HG03378 (cell line): Measurements from ENCODE around the gene CREB5.

ENCODE experiments used
- ATAC-seq: cut with Tn5 transposase; IDR thresholded peaks from one replicate; pipeline ENCODE4 v1.9.1; 2021; ENCODE audit warnings: mild to moderate bottlenecking, moderate library complexity; ENCODE audit not compliant: unreplicated experiment

Gene CREB5

DNA sequence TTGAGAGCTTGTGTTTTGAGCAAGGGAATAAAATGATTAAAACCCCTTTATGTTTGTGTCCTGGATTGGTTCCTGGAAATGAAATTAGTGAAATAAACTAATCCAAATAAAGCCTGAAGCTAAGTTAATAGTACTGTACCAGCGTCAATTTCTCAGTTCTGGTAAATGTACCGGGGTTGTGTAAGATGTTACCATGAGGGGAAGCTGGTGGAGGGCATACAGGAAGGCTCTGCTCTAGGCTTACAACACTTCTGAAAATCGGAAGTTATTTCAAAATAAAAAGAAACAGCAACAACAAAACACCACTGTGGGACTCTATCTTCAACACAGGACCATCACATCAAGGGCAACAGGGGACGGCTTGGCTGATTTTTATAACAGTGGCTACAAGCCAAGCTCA is 257.0 kb downstream of the CREB5 start:
- no peak for ATAC-seq

- no peak for ATAC-seq
These were observed 259.2 kb downstream of the CREB5 start for GRCh38 chr7:28671526-28671925.

- ATAC-seq, result no peak
These were observed 260.1 kb downstream of the CREB5 start for GRCh38 chr7:28672397-28672797.

- ATAC-seq, result no peak
These were observed 262.1 kb downstream of the CREB5 start for GRCh38 chr7:28674359-28674782.

DNA sequence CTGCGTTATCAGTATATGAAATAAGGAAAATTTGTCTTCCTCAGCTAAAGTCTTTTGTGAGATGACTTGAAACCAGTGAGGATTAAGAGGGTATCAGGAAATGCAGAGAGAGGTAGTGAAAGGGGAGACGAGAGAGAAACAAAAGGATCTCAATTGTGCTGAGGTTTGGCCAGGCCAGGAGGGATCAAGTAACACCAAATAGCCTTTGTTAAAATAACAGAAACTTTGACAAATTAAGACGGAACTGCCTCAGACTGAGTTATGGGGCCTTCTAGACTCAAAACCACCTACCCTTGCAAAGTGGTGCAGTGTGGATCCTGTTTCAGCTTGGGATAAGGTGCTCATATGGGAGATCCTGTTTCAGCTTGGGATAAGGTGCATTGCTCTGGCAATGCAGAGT is 263.1 kb downstream of the CREB5 start:
- no peak for ATAC-seq

DNA sequence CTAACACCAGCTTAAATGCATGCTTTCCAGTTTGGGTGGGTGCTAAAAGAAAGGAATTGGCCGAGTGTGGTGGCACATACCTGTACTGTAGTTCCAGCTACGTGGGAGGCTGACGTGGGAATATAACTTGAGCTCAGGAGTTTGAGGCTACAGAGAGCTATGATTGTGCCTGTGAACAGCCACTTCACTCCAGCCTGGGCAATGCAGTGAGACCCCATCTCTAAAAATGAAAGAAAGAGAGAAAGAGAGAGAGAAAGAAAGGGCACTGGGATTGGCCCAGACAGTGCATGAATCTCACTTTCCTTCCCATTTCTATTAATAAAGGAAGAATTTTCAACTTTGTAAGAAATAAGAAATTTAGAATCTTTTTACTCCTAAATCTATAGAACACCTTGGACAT is 265.4 kb downstream of the CREB5 start:
- ATAC-seq, result no peak

DNA sequence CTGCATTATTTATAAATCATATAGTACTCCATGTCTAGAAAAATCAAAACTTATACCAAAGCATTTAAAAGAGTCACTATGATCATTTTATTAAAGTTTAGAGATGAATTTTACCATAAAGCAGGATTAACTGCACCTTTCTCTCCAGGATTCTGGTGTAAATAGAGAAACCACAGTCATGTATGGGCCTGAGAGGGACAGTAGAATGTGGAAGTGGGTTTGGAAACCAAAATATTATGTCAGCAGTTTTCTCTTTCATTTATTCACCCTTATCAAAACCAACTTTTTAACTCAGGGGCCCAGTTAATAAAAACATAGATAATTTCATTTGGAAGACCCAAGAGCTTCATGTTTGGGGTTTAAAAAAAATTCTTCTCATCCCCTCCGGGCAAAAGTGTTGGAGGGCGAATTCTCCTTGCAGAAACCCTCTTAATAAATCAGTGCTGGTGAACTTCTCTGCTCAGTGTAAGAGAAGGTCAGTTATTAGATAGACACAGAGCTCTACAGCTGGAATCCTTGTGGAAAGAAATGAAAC is 266.2 kb downstream of the CREB5 start:
- no peak for ATAC-seq

DNA sequence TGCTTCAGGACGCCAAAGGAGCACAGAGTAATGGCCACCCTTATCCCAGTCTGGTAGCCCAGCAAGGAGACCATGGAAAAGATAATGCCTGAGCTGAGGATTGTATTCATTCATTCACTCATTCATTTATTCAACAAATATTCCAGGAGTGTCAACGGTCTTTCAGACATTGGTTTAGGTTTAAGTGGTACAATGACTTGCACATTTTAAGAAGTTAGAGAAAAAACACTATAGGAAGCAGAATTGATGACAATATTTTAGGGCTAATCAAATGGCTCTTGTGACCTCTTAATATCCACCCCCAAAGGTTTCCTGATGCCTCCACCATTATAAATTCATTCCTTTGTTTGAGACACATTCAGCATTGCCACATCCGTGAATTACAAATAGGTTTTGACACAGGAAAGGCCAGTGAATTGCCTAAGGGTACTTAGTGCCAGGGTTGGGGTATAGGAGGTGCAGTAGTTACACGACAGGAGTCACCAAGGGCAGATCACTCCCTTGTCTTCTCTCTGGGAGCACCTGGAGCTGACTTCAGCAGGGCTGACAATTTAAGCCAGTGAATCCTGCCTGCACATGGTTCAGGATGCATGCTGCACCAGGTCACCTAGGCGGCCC is 269.5 kb downstream of the CREB5 start:
- ATAC-seq, result no peak

- no peak for ATAC-seq
These were observed 270.5 kb downstream of the CREB5 start for GRCh38 chr7:28682801-28683200.

DNA sequence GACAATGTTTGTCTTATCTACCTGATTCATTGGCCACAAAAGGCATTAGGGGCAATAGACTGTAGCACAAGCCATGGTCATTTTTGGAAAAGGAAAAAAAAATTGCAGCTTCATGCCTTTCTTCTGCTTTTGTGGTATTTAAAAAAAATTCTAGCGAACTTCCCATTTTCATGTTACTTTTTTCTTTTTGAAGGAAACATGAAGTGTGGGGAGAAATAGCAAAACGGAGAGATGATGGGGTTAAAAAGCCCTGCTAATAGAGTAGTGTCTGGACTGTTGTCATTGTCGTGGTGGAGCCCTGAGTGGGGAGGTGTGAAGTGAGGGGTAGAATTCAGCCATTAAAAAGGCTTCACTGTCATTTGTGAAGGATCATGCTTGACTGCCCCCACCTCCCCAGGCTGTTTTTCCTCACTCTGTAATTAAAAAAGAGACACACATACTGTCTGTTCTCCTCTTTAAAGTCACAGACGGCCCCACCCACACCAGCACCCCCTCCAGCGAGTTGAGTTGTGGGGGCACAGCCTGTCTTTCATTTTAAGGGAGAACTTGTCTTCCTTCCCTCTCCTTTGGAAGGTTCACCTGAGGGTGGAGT is 272.4 kb downstream of the CREB5 start:
- ATAC-seq, result no peak

- ATAC-seq, result no peak
These were observed 272.9 kb downstream of the CREB5 start for GRCh38 chr7:28685242-28685643.

GRCh38 chr7:28685644-28686417 is 273.5 kb downstream of the CREB5 start:
- ATAC-seq, result peak; percentile 70

- no peak for ATAC-seq
These were observed 274.1 kb downstream of the CREB5 start for GRCh38 chr7:28686418-28686800.

- no peak for ATAC-seq
These were observed 275.2 kb downstream of the CREB5 start for GRCh38 chr7:28687537-28687936.

DNA sequence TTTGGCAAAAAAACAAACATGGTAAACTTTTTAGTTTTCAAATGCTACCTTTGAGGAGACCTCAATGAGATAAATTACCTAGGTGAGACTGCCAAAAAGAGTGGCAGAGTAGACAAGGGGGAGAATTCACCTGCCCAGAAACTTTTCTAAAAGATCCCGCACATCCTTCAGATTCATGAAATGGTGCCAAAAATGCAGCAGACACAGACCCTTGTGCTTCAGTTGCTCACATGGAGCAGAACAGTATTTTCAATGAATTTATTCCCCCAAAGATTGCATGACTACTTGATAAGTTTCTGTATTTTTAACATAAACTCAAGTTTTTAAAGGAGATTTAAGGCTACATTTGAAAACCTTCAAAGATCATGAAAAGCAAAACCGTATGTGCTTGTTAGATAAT is 275.9 kb downstream of the CREB5 start:
- no peak for ATAC-seq

- ATAC-seq, result no peak
These were observed 276.3 kb downstream of the CREB5 start for GRCh38 chr7:28688651-28689050.

DNA sequence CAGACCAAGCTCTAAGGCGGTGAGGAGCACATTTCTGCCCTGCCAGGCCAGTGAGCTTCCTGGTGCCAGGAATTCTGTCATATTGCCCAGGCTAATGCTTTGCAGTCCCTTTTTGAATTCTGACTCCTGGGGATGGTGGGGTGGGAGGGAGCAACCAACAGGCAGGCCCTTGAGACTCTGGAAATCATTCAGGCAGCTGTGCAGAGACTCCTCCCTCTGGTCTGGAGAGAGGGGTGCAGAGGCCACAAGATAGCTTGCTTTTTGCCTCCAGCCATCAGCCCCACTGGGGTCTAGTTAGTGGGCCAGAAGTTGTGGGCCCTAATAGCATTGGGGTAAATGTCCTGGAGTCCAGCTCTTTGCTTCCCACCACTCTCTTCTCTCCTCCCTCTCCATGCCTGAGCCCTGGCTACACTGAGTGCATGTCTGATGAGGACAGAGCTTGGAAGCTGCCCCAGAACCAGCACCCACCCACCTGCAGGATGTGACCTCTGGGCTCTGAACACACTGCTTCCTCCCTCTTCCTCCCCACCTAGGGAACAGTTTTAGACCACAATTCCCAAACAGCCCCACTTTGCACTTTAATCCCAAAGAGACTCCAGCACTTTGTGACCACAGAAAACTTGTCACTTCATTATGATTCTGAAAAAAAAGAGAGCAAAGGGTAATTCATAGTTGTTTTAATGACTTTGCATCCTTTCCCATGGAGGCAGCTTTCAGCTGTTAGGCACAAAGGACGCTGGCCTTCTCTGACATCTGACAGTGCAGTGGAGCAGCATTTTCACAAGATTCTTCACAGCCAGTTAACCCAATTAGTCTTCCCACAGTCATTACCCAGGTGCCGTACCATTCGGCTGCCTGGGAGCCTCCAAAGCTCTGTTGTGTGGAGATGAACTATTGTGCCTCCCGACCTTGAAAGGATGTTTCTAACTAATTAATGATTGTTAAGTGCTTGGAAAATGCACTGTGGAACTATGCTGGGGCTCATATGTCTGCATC is 283.3 kb downstream of the CREB5 start:
- ATAC-seq, result no peak

GRCh38 chr7:28697913-28698563 is 285.7 kb downstream of the CREB5 start:
- ATAC-seq, result no peak

- ATAC-seq, result no peak
These were observed 286.5 kb downstream of the CREB5 start for GRCh38 chr7:28698840-28699239.

- no peak for ATAC-seq
These were observed 287.8 kb downstream of the CREB5 start for GRCh38 chr7:28700096-28700495.
